NCI-H748 (cell line): ENCODE measurements around the gene HRH2.

Source experiments
- DNase-seq: peaks from one replicate; lab custom pipeline; 2025; ENCODE audit not compliant: unreplicated experiment; lab: John Stamatoyannopoulos, UW

Gene HRH2

DNA sequence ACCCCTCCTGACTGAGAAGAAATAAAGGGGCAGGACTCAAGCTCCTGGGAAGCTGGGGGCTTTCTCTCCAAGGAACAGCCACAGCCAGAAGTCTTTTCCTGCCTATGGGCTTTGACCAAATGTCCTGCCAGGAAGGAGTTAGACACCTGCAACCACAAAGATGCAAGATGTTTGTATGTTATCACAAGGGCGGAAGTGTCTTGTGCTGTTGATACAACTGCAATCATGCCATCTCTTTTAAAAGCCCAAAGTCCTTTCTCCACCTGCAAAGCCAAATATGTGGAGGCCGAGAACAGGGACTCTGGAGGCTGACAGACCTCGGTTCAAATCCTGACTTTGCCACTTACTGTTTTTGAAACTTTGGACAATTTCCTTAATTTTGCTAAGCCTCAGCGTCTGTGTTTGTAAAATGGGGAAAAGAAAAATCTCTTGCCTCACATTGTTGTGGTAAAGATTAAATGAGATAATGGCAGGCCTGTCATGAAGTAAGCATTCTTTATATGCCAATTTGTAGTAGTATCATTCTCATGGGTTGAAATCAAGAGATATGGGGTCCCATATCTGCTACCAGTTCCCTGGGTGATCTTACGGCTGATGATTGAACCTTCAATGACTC lies 17.0 kb downstream of the HRH2 start:
- DNase-seq: no peak

GRCh38 chr5:175675873-175676272 lies 18.0 kb downstream of the HRH2 start:
- no peak for DNase-seq

GRCh38 chr5:175677571-175677970 lies 19.7 kb downstream of the HRH2 start:
- no peak for DNase-seq

DNA sequence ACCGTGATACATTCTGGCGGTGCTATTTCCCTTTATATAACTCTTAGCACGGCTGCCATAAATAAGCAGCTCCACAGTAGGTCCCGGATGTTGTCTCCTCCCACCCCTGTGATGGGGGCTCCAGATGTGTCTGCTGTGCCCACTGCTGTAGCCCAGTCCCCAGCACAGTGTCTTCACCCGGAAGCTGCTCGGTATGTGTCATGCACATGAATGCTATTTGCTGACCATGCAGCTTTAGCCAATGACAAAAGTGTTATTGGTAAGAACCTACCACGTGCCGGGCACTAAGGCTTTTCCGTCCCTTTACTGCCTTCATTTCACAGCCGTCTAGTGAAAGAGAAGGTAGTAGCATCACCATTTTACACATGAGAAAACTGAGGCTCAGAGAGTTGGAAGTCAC lies 20.2 kb downstream of the HRH2 start:
- no peak for DNase-seq

GRCh38 chr5:175679411-175679810 lies 21.5 kb downstream of the HRH2 start:
- DNase-seq: no peak

DNA sequence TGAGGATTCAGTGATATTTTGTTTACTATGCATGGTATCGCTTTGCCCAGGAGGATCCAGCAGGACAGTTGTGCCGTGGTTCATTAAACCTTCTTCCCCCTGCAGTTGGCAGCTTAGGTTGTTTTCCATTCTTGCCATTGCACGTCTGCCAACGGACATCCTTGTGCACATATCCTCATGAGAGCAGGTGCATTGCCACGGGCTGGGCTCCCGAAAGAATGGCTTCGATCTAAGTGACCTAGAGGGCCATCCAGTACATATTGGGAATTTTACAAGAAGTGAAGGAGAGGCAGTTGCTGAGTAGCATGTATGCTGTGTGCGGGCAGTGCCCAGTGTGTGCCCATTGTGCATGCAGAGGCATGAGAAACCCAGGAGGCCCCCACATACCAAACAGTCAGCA lies 22.1 kb downstream of the HRH2 start:
- no peak for DNase-seq

- no peak for DNase-seq
Measured at GRCh38 chr5:175680463-175680862, 22.6 kb downstream of the HRH2 start.

DNA sequence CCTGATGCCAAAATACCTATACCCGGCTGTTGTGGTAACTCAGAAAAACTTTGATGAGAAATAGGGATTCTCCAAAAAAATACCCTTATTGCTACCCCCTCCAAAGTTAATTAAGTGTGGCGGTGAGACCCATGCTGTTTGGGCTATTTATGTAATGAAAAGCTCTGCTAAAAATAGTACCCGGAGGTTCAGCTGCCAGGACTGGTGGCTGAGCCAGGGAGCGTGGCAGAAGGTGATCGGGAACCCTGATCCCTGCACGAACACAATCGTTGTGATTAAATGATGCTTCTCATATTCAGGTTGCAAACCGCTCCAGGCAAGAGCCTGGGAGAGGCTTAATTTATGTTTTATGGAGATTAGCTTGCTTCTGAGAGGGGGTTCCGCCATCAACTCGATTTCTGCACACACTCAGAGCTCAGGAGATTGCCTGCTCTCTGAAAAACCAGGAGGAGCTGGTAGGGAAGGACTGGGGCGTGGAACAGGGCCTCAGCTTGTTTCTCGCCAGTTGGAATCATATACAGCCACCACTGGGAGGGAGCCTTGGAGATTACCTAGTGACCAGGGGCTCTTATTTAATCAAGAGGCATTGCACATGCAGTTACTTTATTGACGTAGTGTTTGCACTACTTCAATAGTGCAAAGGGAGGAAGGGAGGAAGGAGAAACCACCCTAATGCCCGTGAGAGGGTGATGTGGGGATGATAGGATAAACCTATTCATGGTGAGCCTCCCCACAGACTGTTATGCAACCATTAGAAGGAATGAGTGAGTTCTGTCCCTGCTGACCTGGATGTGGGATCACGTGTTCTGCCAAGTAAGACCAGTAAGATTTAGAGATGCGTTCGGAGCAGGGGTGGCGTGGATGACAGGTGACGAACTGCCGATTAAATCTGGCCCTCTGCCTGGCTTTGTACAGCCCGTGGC lies 23.4 kb downstream of the HRH2 start:
- no peak for DNase-seq

DNA sequence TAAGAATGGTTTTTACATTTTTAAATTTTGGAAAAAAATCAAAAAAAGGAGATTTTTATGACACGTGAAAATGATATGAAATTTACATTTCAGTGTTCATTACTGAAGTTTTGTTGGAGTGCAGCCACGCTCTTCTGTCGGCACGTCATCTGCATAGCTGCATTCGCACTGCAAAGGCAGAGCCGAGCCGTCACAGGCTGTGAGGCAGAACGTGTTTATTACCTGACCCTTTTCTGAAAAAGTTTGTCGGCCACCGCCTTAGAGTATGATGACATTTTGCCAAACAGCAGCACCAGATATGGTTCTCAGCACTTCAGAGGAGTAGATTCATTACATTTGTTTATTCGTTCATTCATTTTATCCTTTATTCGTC lies 24.1 kb downstream of the HRH2 start:
- DNase-seq: no peak

DNA sequence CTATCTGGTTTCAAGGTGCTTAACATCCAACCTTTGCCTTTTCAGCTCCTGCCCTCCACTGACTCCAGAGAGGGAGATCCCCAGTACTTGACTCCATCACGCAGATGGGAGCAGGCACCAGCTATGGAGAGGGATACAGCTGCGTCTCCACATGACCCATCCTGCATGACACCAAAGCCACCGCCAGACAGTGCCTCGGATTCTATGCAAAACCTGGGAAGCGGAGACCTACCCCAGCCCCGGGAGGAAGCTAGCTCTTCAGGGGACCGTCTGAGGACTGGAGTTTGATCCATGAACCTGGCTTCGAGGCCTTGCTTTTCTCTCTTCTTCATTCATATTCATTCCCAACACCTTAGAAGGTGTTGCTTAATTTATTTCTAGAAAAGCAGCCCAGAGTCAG lies 24.8 kb downstream of the HRH2 start:
- no peak for DNase-seq

- DNase-seq: no peak
Measured at GRCh38 chr5:175683231-175683630, 25.4 kb downstream of the HRH2 start.

DNA sequence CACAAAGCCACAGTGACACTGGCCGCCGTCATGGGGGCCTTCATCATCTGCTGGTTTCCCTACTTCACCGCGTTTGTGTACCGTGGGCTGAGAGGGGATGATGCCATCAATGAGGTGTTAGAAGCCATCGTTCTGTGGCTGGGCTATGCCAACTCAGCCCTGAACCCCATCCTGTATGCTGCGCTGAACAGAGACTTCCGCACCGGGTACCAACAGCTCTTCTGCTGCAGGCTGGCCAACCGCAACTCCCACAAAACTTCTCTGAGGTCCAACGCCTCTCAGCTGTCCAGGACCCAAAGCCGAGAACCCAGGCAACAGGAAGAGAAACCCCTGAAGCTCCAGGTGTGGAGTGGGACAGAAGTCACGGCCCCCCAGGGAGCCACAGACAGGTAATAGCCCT lies 26.1 kb downstream of the HRH2 start:
- DNase-seq: no peak

DNA sequence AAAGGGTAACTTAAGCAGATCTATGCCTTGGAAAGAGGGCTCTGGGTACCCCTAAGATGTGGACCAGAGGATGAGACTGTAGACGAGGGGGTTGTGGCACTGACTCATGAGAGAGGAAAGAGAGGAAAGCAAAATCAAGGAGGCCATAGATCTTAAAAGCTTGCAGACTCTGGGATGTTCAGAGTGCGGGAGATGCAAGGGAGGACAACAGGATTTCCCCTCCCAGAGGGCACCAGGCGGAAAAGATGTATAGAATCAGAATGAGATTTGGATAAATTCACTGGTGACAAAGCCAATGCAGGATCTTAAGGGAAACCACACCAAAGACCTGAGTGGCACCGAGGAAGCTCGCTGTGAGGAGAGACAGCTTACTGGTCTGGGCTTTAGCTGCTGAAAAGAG lies 27.1 kb downstream of the HRH2 start:
- no peak for DNase-seq

DNA sequence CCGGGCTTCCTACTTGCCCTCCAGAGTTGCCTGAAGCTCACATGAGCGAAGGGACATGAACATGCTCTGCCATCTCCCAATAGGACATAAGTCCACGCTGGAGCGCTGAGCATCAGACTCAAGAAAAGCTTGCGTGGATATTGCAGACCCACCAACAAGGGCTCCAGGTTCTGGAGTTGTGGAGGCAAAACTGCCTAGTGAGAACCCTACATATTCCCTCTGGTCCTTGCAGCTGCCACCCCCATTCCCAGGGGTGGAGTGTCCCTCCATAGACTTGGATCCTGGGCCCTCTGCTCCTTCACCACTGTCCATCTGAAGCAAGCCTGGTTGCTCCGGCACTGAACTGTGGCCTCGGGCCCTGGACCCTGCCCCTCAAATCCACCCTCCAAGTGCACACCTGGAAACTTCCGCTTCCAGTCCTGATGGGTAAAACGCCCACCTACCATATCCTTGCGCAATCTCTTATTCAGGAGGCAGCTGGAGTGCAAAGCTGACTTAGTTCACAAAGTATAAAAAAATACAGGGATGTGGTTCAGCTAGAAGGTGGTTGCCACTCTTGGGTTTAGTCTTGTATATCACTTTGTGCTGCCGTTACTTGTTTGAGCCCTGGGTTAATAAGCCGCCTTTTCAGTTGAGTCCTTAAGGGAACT lies 28.0 kb downstream of the HRH2 start:
- no peak for DNase-seq

GRCh38 chr5:175686396-175686795 lies 28.5 kb downstream of the HRH2 start:
- no peak for DNase-seq

DNA sequence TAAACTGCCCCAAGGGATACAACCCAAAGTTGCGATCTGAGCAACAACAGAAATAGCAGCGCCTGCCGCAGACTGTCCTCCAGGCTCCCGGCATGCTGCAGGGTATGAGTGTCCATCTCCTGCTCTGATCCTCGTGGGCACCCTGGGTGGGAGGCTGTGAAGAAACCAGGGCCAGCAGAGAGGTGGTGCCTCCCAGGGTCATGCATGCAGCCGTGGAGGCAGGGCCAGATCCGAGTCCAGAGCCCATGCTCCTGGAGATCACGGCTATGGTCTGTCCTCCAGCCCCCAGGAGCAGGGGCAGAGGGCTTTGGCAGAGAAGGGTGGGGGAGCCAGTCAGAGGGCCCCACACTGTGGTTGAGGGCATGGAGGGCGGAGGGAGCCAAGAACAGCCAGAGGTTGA lies 29.0 kb downstream of the HRH2 start:
- DNase-seq: no peak

DNA sequence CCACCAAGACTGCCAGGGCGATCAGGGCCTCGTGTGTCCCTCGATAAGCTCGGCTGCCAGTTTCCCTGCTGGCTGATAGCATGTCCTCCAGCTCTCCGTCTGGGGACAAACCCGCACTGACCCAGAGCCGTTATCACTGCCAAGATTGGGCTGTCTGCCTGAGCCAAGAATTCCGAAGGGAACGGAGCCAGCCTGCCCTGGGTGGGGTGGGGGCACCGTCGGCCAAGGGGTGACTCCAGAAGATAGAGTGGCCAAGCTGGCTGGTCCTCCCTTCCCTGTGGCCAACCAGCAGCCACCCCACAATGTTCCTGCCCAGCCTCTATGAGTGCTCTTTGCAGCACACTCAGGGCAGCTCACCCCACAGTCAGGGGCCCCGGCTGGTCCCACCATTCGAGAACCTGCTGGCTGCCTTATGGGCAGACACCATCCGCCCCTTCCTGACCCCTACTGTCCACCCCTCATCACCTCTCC lies 29.4 kb downstream of the HRH2 start:
- no peak for DNase-seq

DNA sequence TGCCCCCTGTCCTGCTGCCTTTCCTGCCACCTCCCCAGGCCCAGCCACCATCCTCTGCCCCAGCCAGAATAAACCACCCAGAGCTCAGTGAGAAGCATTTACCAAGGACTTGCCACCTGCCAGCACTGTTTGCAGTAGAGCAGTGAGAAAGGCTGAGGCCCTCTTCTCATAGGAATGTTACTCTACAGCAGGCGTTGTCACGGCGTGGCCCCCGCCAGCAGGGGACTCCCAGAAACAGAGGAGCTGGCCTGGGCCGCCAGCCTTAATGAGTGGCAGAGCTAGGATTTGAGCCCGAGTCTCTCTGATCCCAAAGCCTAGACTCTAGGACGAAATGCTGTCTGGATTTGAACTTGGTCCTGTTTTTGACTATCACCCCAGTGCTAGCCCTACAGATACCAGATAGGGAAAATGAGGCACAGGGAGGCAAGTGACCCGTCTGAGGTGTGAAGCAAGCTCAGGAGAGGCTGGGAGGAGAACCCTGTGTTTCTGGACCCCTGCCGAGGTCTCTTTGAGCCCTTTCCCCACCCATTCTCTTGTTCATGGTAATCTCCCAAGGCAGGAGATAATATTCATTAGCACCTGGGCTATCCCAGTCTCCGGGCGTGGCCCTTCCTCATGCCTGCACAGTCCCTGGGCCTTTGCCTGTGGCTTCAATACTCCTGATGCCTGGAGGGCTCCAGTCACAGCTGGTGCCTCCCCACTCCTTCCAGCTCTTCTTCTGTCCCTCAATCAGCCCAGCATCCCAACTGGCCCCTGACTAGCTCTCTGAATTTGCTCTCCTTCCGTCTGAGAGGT lies 30.7 kb downstream of the HRH2 start:
- DNase-seq: no peak

DNA sequence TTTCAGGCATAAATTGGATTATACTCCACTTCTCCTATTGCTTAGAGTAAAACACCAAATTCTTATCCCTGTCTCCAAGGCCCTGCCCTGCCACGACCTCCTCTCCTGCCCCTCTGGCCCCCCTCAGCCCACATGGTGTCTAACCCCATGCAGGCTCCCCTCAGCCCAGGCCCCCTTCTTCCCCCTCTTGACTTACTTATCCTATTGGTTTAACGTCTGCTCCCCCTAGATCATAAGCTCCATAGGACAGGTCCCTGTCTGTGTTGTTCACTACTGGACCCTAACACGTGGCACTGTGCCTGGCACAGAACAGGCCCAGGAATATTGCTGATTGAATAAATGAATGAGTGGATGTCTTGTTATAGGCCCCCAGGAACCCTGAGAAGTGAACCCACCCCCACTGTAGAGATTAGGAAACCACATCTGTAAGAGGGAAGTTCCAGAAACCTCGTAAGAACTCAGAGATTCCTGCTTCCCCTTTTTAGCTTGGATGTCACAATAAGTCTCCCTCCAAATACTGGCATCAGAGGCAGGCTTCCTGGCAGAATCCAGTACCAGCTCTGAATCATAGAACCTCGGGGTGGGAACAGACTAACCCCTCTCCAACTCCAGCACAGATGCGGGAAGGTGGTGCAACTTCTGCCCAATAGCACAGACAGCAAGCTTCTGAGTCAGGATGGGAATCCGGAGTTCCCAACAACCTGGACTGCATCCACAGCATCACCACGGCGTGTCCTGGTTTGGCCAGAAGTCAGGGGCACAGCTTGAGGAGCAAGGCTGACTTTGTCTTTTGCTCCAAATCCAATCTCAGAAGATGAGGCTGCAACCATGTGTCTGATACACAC lies 31.5 kb downstream of the HRH2 start:
- no peak for DNase-seq

- DNase-seq: no peak
Measured at GRCh38 chr5:175690025-175690424, 32.2 kb downstream of the HRH2 start.
